HG03571 (cell line): ENCODE data around the gene PKIB.
"Not testable (repeated sequence)": the region's sequence is repeated elsewhere in the genome, so short reads cannot be mapped to it uniquely, and the experiment has no call there.

Source experiments
- ATAC-seq: cut with Tn5 transposase; IDR thresholded peaks from one replicate; pipeline ENCODE4 v1.9.1; 2021; ENCODE audit not compliant: unreplicated experiment

PKIB gene

DNA sequence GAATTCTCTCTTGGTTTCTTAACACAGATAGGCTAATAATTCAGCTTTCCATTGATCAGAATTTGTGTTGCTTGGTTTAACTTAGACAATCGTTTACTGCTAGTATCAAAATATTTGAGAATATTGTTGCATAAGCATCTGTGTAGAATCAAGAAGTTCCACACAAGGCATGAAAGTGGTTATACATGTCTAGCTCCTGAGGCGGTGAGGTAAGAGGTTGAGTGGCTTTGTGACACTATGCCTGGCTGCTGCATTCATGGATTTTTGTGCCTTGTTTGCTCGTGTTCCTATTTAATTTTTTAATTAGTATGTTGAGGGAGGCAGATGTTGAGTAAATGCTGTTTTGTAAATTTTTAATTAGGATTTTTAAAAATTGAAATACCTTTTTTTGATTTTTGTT is 10.2 kb downstream of the PKIB start:
- ATAC-seq, result no peak

DNA sequence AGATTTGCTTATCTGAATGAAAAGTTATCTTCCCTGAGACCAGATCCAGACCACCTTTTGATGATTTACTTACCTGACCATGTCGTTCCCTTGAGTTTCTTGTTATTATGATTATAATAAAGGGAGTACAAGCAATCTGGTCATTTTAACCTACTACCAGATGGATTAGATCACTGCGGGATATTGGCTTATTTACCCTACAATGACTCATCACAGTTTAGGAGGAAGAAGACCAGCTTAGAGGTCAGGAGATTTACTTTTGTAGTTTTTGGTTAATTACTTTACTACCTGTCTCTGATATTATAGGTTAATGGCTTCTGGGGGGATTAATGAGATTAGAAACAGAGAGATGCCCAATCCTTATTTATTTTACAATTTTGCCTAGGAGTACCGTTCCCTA is 10.7 kb downstream of the PKIB start:
- no peak for ATAC-seq

DNA sequence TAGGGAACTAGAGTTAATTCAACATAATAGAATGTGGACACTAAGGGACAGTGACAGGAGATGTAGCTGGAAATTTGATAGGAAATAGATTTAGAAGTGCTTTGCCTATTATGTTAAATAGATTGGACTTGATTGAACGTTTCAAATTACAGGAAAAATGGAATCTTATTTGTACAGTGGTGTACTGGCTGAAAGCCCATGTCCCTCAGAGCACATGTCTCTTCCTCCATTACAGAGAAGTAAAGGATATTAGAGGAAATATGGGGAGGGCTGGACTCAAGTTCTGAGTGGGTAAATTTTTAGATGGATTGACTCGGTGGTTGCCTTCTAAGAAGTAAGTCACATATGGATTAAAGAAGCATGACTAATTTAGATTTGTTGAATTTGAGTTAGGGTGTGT is 11.4 kb downstream of the PKIB start:
- ATAC-seq, result no peak

DNA sequence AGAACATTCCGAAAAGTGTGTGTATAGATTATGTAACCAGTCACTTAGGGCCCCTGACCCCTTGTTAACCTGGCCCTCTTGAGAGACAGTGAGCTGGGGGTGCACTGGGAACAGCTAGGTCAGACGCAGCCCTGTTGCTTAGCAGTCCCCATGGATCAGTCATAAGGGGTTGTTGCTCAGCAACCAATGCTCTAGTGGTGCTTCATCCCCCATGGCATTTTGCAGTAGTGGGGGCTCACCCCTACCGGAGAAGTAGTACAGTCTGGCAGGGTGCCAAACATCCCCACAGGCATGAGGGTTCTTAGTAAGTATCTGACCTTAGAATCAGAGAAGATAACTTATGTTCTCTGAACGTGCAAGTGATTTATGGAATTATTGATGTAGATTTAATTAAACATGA is 12.3 kb downstream of the PKIB start:
- no peak for ATAC-seq

DNA sequence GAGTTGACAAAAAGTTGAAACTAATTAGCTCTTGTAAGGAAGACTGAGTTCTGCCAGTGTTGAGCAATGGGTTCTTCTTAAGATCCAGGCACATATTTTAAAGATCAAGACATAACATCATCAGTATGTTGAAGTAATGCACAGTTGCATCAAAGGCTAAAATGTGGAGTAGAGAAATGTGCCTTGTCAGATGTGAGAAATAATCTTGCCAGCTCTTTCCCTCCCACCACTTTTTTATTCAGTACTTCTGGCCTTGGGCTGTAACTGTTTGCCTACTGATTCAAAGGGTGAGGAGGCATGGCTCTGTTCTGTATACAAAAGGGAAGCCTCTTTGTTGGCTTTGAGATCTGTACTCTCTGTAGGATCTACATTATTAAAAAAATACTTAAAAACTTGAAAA is 13.1 kb downstream of the PKIB start:
- ATAC-seq, result no peak

DNA sequence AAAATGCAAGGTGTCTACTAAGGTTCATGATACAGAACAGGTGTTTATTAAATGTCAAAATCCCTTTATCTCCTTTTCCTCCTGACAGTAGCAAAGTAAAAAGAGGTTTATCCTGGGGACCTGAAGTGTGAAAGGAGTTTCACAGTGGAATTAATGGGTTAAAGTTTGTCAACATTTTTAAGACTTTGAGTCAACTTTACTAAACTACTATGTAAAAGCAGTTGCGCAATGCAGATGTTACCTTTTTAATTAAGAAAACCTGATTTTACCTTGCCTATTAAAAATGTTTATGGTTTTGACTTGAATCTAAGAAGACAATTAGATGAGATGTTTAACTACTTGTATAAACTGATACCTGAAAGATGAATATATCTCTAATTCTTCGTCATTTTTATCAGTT is 14.6 kb downstream of the PKIB start:
- no peak for ATAC-seq

DNA sequence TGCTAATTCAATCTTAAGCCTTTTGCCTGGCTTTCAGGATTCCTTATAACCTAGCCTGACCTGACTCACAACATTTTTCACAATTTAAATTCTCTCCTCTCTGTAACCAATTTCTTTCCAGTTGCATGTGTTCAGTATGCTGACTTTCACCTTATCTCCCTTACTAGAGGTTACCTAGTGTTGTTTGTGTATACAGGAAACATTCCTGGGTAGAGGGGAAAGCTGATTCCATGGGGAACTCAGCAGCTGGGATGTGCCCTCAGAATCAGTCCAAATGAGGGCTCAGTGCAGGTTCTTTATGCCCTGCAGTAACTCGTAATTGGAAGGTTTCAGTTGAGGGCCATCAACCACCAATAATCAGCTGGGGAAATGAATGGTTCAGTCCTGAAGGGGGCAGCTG is 18.5 kb downstream of the PKIB start:
- ATAC-seq, result no peak

DNA sequence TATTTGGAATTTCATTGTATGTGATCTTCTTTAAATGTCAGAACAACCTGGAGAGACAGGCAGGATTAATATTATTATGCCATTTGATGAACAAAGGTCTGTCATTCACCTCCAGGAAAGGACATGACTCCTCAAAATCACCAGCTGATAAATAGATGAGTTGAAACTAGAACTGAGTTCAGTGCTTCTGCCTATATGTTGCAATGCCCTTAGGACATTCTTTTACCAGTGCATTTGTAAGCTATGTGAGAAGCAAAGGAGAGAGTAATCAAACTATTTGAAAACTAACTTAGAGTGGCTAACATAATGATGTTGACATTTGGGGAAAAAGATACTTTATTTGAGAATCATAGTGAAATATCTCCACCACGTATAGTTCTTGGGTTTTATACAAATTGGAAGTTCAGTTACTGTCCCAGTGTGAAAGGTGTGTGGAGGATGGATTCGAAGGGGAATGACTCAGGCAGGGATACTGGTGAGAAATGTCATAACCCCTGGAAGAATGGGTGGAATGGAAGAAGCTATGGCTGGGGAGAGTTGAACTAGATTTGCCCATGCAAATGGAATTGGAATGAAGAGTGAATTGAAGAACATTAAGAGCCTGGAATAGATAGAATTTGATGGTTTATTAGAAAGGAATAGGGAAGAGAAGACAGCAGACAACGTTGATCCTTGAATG is 21.5 kb downstream of the PKIB start:
- ATAC-seq, result no peak

DNA sequence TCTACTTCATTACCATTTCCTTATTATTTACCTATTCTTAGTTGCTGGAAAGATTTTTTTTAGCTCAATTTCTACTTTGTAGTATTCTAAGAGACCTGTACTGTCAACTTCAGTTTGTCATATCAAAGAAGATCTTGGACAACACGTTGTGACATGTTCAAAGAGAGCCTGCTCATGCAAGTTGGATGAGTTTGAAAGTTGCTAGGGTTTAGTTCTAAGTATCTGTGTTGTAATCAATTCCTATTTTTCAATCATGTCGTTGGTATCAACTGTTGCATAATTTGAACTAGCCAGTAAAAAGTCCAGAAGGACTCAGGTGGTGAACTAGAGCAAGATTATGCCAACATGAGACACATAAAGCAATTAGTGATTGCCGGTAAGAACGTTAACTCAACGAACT is 30.2 kb downstream of the PKIB start:
- ATAC-seq, result no peak

DNA sequence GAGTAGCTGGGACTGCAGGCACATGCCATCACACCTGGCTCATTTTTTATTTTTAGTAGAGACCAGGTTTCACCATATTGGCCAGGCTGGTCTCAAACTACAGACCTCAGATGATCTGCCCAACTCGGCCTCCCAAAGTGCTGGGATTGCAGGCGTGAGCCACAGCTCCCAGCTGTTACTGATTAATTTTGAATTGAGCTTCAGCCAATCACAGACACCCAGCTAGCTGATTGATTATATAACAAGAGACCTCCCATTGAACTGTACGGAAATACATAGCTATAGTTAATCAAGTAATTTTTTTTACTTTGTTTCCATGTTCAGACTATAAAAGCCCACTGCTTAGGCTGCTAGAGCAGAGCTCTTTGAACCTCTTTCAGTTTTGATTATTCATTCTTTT is 31.6 kb downstream of the PKIB start:
- no peak for ATAC-seq

DNA sequence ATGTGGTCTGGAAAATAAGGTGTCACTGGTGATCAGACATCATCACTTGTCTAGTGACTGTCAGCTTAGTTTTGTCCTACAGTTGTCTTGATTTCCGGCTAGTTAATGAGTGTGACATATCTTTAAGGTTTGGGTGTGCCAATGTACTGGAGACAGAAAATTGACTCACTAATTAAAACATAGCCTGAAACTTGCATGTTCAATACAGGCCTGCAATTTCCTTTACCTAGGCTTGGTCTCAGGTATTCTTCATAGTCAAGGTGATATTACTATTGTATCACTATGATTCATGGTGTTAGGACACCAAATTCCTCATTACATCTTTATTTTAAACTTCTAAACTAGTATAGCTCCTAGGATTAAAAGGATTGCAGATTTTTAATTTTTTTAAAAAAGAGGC is 32.4 kb downstream of the PKIB start:
- ATAC-seq, result not testable (repeated sequence)

DNA sequence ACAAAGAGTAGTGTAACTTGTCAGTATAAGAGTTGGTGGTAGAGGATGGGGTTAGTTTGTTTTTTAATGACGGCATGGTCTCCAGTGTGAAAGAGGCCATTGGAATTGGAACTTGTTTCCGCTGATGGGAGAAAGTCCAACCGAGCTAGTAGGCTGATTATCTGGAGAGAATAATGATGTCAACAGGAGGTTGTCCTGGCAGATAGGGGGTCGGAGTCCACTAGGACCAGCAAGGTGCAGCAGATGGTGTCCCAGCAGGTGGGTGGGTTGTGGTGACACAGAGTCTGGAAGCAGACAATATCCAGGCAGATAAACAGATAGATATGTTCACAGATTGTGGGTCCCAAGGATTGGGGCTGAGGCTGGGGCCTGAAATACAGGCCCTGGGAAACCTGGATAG is 35.1 kb downstream of the PKIB start:
- no peak for ATAC-seq

DNA sequence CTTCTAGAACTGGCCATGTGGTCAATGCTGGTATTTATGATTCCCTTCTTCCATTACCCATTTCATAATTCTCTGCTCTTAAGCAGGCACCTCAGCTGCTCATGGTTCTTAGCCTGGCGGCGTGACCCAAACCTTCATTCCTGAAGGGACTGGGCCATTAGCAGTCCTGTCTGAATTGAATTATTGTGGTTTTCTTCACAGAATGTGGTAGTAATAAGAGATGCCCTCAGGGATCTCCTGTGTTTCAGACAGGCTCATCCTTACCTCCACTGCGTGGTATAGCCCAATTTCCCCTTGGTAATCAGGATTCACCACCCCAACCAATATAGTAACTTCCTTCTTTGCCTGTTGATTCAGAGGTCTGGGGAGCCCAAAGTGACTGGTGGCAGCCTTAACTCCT is 37.6 kb downstream of the PKIB start:
- ATAC-seq, result no peak

DNA sequence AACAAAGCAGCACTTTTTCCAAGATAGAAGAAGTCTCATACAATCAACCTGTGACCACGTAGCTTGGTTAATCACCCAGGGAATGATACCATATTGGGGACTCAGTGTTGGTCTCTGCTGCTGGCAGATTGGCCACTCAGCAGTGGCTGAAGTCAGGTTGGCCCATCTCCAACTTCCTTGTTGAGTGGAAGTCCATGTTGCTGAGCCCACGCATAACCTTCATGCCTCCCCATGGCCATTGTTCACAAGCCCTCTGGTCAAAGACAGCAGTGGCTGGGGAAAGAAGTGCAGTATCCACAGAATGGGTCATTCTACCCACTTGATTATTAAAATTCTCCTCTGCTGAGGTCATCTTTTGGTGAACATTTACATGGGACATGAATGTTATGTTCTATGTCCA is 38.5 kb downstream of the PKIB start:
- ATAC-seq, result no peak

DNA sequence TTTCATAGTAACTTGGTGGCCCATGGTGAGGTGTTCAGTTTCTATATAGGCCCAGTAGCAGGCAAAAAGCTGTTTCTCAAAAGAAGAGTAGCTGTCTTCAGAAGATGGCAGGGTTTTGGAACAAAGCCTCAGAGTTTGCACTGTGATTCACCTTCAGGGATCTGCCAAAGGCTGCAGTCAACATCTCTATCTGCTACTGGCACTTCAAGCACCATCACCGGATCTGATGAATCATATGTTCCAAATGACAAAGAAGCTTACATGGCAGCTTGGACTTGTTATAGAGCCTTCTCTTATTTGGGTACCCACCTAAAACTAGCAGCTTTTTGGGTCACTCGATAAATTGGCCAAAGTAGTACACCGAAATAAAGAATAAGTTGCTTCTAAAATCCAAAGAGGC is 39.5 kb downstream of the PKIB start:
- no peak for ATAC-seq

DNA sequence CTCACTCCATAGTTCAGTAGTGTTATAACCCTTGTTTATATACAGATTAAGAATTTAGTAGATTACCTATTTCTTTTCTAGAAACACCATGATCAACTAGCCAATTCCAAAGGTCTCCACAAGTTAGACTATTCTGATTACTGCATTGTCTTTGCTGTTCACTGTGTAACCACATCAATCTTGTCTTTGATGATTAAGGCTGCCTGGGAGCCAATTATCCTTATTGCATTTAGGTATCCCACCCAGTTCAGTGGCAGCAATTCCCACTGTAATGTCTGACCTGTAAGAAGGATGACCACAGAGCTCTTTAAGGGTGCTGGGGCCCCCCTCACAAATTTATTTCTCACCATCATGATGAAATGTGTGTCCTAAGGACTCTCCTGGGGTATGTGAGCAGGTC is 40.2 kb downstream of the PKIB start:
- no peak for ATAC-seq

DNA sequence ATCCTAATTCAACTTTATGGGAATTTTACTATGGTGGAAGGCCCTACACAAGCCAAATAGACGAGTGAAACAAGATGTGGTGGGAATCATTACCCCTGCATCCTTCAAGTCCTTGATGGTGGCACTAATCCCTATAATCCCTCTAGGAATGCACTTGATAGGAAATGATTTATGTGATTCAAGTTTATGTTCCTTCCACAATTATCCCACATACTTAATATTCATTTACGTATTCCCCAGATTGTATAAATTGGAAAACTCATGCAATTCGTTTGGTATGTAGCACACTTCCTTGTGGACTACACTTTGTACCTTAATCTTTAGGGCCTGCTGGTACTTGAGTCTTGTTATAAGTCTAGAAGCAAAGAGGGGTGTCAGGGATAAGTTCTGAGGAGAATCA is 40.8 kb downstream of the PKIB start:
- no peak for ATAC-seq

DNA sequence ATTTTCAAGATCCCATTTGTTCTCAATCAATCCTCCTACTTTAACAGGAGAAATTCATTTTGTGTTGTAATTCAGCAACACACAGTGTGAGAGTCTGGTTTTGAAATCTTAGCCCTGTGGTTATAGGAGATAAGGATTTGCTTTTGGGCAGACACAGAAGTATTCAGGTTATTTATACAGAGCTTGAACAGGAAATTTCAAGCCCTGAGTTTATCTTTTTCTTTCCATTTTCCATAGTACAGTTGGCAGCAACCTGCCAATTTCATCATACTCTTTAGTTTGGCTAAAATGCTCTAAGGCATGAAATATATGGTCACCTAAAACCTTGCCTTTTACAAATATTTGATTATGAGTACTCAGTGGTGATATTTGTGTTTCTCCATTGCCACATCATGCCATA is 41.4 kb downstream of the PKIB start:
- ATAC-seq, result no peak

DNA sequence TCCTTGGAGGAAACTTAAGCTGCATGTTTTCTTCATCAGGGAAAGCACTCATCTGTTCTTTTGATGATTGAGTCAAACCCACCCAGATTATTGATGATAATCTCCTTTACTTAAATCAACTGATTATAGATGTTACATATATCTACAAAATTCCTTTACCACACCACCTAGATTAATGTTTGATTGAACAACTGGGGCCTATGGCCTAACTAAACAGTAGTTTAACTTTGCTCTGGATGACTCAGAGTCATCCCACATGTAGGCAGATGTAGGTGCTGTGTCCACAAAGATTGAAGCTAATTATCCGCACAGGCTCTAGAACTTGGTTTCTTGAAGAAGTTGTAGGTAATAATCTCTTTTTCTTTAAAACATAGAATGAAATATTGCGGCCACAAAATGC is 42.2 kb downstream of the PKIB start:
- ATAC-seq, result no peak

DNA sequence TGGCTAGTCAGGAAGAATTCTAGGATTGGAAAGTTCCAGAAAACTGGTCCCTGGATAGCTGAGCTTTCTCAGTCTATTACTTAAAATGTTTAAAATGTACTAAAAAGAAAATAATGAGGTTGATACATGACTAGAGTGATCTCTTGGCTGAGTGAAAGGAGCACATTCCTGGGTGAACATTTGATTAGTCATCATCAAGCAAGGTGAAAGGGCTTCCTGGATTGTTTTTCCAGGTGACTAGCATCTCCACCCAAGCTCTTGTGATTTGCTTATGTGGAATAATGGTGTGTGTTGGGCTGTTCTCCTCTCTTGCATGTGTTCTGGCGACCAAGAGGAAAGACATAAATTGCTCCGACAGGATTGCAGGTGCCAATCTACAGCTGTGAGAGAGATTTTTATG is 42.9 kb downstream of the PKIB start:
- no peak for ATAC-seq

DNA sequence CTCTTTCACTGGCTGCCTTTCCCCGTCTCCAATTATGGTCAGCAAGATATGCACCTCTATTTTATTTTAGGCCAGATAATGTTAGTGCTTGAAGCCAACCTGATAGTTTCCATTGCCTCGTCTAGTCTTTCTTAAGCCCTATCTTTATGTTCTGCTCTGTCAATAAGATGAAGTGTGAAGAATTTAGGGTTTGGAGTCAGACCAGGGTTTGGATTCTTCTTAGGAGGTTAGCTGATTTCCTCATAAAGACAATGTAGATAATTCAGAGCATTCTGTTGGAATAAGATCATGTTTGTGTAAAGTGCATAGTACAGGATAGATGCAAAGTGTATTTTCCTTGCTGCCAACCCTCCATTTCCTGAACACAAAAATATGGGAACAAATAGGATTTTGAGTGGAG is 43.8 kb downstream of the PKIB start:
- ATAC-seq, result no peak

DNA sequence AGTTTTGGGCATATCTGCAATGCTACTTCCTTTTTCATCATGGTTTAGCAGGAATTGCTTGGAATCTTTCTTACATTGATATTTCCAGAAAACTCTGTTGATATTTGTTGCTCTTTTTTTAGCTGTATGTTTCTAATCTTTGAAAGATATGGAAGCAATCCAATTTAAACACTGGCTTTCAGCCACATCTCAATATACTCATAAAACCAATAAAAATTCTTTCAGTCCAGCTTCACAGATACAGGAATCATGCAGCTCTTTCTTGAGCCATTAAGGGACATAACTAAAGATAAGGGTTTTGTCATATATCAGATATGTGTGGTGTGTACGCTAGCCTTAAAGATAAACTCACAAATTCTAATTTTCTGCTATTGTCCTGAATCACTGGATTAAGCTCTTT is 47.4 kb downstream of the PKIB start:
- no peak for ATAC-seq

DNA sequence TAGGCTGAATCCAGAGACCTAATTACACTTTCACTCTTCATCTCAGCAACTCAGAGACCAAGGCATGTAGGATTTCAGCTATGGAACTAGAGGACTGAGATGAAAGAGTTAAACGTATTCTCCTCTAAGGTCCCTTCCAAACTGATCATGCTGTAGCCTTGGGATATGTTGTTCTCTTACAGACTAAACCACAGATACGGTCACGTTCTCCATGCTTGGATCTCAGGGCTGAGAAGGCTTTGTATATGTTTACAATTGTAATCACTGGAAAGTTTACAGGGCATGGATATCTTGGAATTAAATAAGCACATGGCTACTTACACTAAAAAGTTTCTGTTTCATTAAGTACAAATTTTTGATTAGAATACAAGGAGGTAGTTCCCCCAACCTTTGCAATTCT is 50.1 kb downstream of the PKIB start:
- no peak for ATAC-seq

DNA sequence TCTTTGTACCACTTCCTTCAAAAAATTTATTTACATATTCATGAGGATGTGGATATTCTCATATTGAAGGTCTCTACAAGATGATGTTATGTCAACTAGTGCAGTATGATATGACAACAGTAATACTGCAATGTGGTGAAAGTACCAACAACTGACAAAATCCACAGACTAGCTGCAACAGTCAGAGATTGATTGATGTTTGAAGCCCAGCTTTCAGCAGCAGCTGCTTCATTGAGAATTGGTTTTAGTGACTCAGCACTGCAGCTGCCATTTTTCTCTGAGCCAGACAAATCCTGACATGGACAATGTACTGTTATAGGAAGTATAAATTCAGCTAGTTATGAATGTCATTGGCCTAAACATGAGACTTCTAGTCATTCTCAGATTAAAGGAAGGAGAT is 53.8 kb downstream of the PKIB start:
- no peak for ATAC-seq
